HCT116 (cell line): Measurements from ENCODE around the gene CAMKK1. TPM values are rescaled to one million over a fixed set of nuclear protein-coding genes. Genes with fewer than 3 reads are reported as not detected.

Experiments used
- ATAC-seq: fragments of 200-7000 bp; cut with Tn5 transposase; 2 replicates; pipeline ENCODE4 v1.9.1; 2020; ENCODE audit warnings: mild to moderate bottlenecking, moderate library complexity
- BruUV-seq: library from RNA; stranded (reverse); fragments of 400-500 nt; replicated peaks from 2 replicates; lab custom pipeline; 2021; lab: Mats Ljungman, UMichigan
- CTCF ChIA-PET: fragments of 300-600 bp; sonication (Branson Sonifier 250); formaldehyde crosslinking; loops from one replicate; lab custom pipeline; 2021; ENCODE audit warnings: antibody characterized with exemption; lab: Charles Lee
- POLR2A ChIA-PET: fragments of 300-600, 350-600 bp; sonication (Branson Sonifier 250); formaldehyde crosslinking; loops from one replicate; lab custom pipeline; 2021; ENCODE audit warnings: antibody characterized with exemption; lab: Charles Lee
- RAD21 ChIA-PET, 2 experiments: fragments of 300-600 bp; sonication (Branson Sonifier 250); formaldehyde crosslinking; loops; one replicate each; lab custom pipeline; 2023; ENCODE audit warnings: low total read pairs in 2 of 2; ENCODE audit not compliant: uncharacterized antibody in 2 of 2, unreplicated experiment in 2 of 2, low non-redundant PET in 1 of 2; lab: Charles Lee
- DNase-seq: peaks from one replicate; pipeline ENCODE4 v3.0.0-alpha.2; 2010; ENCODE audit warnings: low read depth, low spot score
- H2AFZ ChIP-seq: fragments of 200-600 bp; shearing (Covaris generic), sonication (generic); 2 replicates; pipeline ENCODE4 v1.6.1; 2017; ENCODE audit warnings: low read depth, mixed run types, mixed read lengths, antibody characterized with exemption, low read length; ENCODE audit not compliant: poor library complexity, severe bottlenecking
- H3K27ac ChIP-seq: 2 replicates; pipeline ENCODE4 v1.5.1; 2012; ENCODE audit warnings: low read depth, low read length
- H3K27me3 ChIP-seq: fragments of 200-600 bp; sonication (generic); 2 replicates; pipeline ENCODE4 v1.6.1; 2016; ENCODE audit warnings: mixed run types, low read length, mixed read lengths; ENCODE audit not compliant: insufficient read depth
- H3K36me3 ChIP-seq, 2 experiments: fragments of 200-500 bp in 1 of 2; fragments of 200-600 bp in 1 of 2; sonication (Bioruptor generic) in 1 of 2; sonication (generic) in 1 of 2; 2 replicates each; pipeline versions ENCODE4 v1.5.1 to v1.6.1; 2014 to 2016; ENCODE audit warnings: low read length in 2 of 2, inconsistent platforms in 1 of 2, mixed read lengths in 1 of 2, mixed run types in 1 of 2; ENCODE audit not compliant: insufficient read depth in 2 of 2, control insufficient read depth in 1 of 2
- H3K4me1 ChIP-seq, 2 experiments: fragments of 200-600 bp in 1 of 2; sonication (generic) in 1 of 2; 2 replicates each; pipeline versions ENCODE4 v1.5.1 to v1.6.1; 2012 to 2017; ENCODE audit warnings: low read length in 2 of 2, inconsistent platforms in 1 of 2, mild to moderate bottlenecking in 1 of 2, mixed read lengths in 1 of 2, mixed run types in 1 of 2, moderate library complexity in 1 of 2; ENCODE audit not compliant: insufficient read depth in 2 of 2, control insufficient read depth in 1 of 2
- H3K4me2 ChIP-seq: fragments of 200-600 bp; sonication (generic); 2 replicates; pipeline ENCODE4 v1.6.1; 2017; ENCODE audit warnings: mixed run types, low read length, mixed read lengths
- H3K4me3 ChIP-seq, 2 experiments: fragments of 200-600 bp in 1 of 2; sonication (generic) in 1 of 2; replicated peaks in 1 of 2; 2 replicates each; pipeline ENCODE4 v1.5.1; 2011 to 2016; ENCODE audit warnings: low read length in 2 of 2, control low read depth in 1 of 2, low read depth in 1 of 2, mild to moderate bottlenecking in 1 of 2, mixed read lengths in 1 of 2, mixed run types in 1 of 2
- H3K79me2 ChIP-seq: fragments of 200-600 bp; sonication (generic); 2 replicates; pipeline ENCODE4 v1.6.1; 2017; ENCODE audit warnings: mild to moderate bottlenecking, mixed run types, low read length, moderate library complexity, mixed read lengths; ENCODE audit not compliant: insufficient read depth
- H3K9ac ChIP-seq: fragments of 200-600 bp; sonication (generic); 2 replicates; pipeline ENCODE4 v1.6.1; 2016; ENCODE audit warnings: low read length, mixed read lengths
- H3K9me2 ChIP-seq: fragments of 200-600 bp; sonication (generic), shearing (Covaris generic); 2 replicates; pipeline ENCODE4 v1.6.1; 2017; ENCODE audit warnings: mixed run types, mild to moderate bottlenecking, moderate library complexity; ENCODE audit not compliant: insufficient read depth
- H3K9me3 ChIP-seq, 2 experiments: fragments of 200-500 bp in 1 of 2; fragments of 200-600 bp in 1 of 2; sonication (Bioruptor generic) in 1 of 2; sonication (generic) in 1 of 2; 2 replicates each; pipeline ENCODE4 v1.6.1; 2014 to 2017; ENCODE audit warnings: low read length in 2 of 2, mixed read lengths in 2 of 2, inconsistent platforms in 1 of 2, low read depth in 1 of 2, mild to moderate bottlenecking in 1 of 2, mixed run types in 1 of 2, moderate library complexity in 1 of 2; ENCODE audit not compliant: control insufficient read depth in 1 of 2, insufficient read depth in 1 of 2
- H4K20me1 ChIP-seq: fragments of 200-600 bp; sonication (generic), shearing (Covaris generic); 2 replicates; pipeline ENCODE4 v1.6.1; 2017; ENCODE audit warnings: mixed run types, mild to moderate bottlenecking, moderate library complexity; ENCODE audit not compliant: insufficient read depth
- ATF3 ChIP-seq: IDR thresholded peaks from 2 replicates; pipeline ENCODE4 v1.6.1; 2012
- CEBPB ChIP-seq: IDR thresholded peaks from 2 replicates; pipeline ENCODE4 v1.6.1; 2012; ENCODE audit warnings: low read depth
- EGR1 ChIP-seq: IDR thresholded peaks from 2 replicates; pipeline ENCODE4 v1.6.1; 2012; ENCODE audit warnings: low read depth
- ELF1 ChIP-seq: IDR thresholded peaks from 2 replicates; pipeline ENCODE4 v1.6.1; 2012; ENCODE audit warnings: low read depth, borderline replicate concordance
- POLR2A ChIP-seq: IDR thresholded peaks from 2 replicates; pipeline ENCODE4 v1.7.0; 2011; ENCODE audit warnings: borderline replicate concordance; ENCODE audit not compliant: insufficient read depth, insufficient read length; ENCODE audit errors: extremely low read depth
- REST ChIP-seq: IDR thresholded peaks from 2 replicates; pipeline ENCODE4 v1.6.1; 2012; ENCODE audit warnings: low read depth
- TCF7L2 ChIP-seq: IDR thresholded peaks from 2 replicates; pipeline ENCODE4 v1.7.0; 2011; ENCODE audit warnings: borderline replicate concordance, inconsistent platforms; ENCODE audit not compliant: insufficient read depth, insufficient read length; ENCODE audit errors: extremely low read depth
- YY1 ChIP-seq: IDR thresholded peaks from 2 replicates; pipeline ENCODE4 v1.6.1; 2011; ENCODE audit warnings: low read length, low read depth, moderate library complexity, mild to moderate bottlenecking; ENCODE audit not compliant: insufficient replicate concordance; ENCODE audit errors: extremely low read depth
- ZNF274 ChIP-seq: fragments of 200-500 bp; sonication (Bioruptor generic); IDR thresholded peaks from 2 replicates; pipeline ENCODE4 v1.6.1; 2014; ENCODE audit warnings: mild to moderate bottlenecking, low read depth, low read length, inconsistent platforms
- intact Hi-C: fragments of 100-400 bp; cut with micrococcal nuclease; formaldehyde crosslinking; loops from 2 replicates; pipeline ENCODE4 v1.10.0; 2022
- total RNA-seq: library from RNA; stranded (reverse); gene quantifications from one replicate; pipeline ENCODE4 v1.2.1, GENCODE V29; 2021; ENCODE audit not compliant: unreplicated experiment

Gene CAMKK1
- total RNA-seq, 1 experiment from 2014 or later, result 10.6 TPM

- ChIA-PET CTCF (no interaction called here), RAD21 (no interaction called here)
Measured at GRCh38 chr17:3873862-3874261, 19.0 kb downstream of the CAMKK1 start.

More at GRCh38 chr17:3873862-3874261, 19.0 kb downstream of the CAMKK1 start:
- Histone ChIP-seq H3K9me3 (no peaks in the 10 kb centered on the region), H3K4me3 (no peak overlapping the region), H3K27ac (no peak overlapping the region), H4K20me1 (no peaks in the 10 kb centered on the region), H2AFZ (no peak overlapping the region), H3K9ac (no peak overlapping the region), H3K36me3 (peaks cover 0 to 13% of the 10 kb centered on the region in 2 experiments; a peak in 2 of 4 replicates), H3K4me2 (no peak overlapping the region), H3K4me1 (no peaks in the 10 kb centered on the region), H3K79me2 (no peaks in the 10 kb centered on the region), H3K9me2 (no peaks in the 10 kb centered on the region), H3K27me3 (no peaks in the 10 kb centered on the region)
- no TSS peak for BruUV-seq
- TF ChIP-seq ATF3 (no peak), CEBPB (no peak), POLR2A (no peak), REST (no peak), YY1 (no peak), ZNF274 (no peak), EGR1 (no peak), TCF7L2 (no peak), ELF1 (no peak)
- POLR2A ChIA-PET, result no interaction called here
- intact Hi-C loops, result no loop called here
- ATAC-seq, result no peak
- DNase-seq, result no peak
